GM12891 (cell line): ENCODE results near the gene PRKCB.

ENCODE experiments used
- DNase-seq: peaks from one replicate; pipeline ENCODE4 v3.0.0; 2011; ENCODE audit warnings: low spot score; ENCODE audit not compliant: insufficient read length
- FAIRE-seq: peaks from 2 replicates; lab custom pipeline; 2011; peaks lifted over from hg19 to GRCh38; lab: Jason Lieb, UNC
- PAX5 ChIP-seq: IDR thresholded peaks from 2 replicates; pipeline ENCODE4 v1.6.1; 2011; ENCODE audit warnings: low read length, moderate library complexity, mild to moderate bottlenecking; ENCODE audit not compliant: insufficient read depth, severe bottlenecking
- POLR2A ChIP-seq: IDR thresholded peaks from 2 replicates; pipeline ENCODE4 v1.6.1; 2011; ENCODE audit warnings: low read depth, low read length, control low read depth
- POLR2AphosphoS5 ChIP-seq: IDR thresholded peaks from 2 replicates; pipeline ENCODE4 v1.6.1; 2011; ENCODE audit warnings: low read depth, low read length, control low read depth
- POU2F2 ChIP-seq: IDR thresholded peaks from 2 replicates; pipeline ENCODE4 v1.6.1; 2011; ENCODE audit warnings: low read depth, mild to moderate bottlenecking, control low read depth, low read length, moderate library complexity
- SPI1 ChIP-seq: IDR thresholded peaks from 2 replicates; pipeline ENCODE4 v1.6.1; 2011; ENCODE audit warnings: low read depth, low read length, control low read depth
- TAF1 ChIP-seq: IDR thresholded peaks from 2 replicates; pipeline ENCODE4 v1.6.1; 2011; ENCODE audit warnings: low read depth, low read length, control low read depth

Gene PRKCB

GRCh38 chr16:23862556-23862955 is 26.8 kb downstream of the PRKCB start:
- FAIRE-seq = peak; percentile 33
- no peak for DNase-seq
- no peak for TF ChIP-seq SPI1
- TF ChIP-seq POLR2A = no peak
- TF ChIP-seq PAX5 = no peak
- TF ChIP-seq TAF1 = no peak
- TF ChIP-seq POLR2AphosphoS5 = no peak
- no peak for TF ChIP-seq POU2F2

GRCh38 chr16:23863511-23864422 is 28.0 kb downstream of the PRKCB start:
- DNase-seq = no peak
- FAIRE-seq = peak; percentile 86
- TF ChIP-seq PAX5 (no peak), SPI1 (peak; percentile 83), POLR2A (no peak), POU2F2 (peak; percentile 83; the same call in 1 of the 2 replicates), TAF1 (no peak)

GRCh38 chr16:23865853-23866252 is 30.1 kb downstream of the PRKCB start:
- no peak for DNase-seq
- no peak for TF ChIP-seq POU2F2
- TF ChIP-seq SPI1 = no peak
- no peak for TF ChIP-seq POLR2A
- no peak for TF ChIP-seq POLR2AphosphoS5
- no peak for TF ChIP-seq PAX5
- no peak for TF ChIP-seq TAF1
- no peak for FAIRE-seq

GRCh38 chr16:23866621-23867020 is 30.8 kb downstream of the PRKCB start:
- FAIRE-seq = no peak

GRCh38 chr16:23867566-23867965 is 31.8 kb downstream of the PRKCB start:
- TF ChIP-seq SPI1 (no peak), POU2F2 (no peak)
- FAIRE-seq (peak; percentile 9), DNase-seq (no peak)

More at GRCh38 chr16:23866621-23867020, 30.8 kb downstream of the PRKCB start:
- TF ChIP-seq POLR2A = no peak
- no peak for TF ChIP-seq TAF1
- no peak for TF ChIP-seq SPI1
- no peak for TF ChIP-seq POU2F2
- no peak for TF ChIP-seq POLR2AphosphoS5
- no peak for TF ChIP-seq PAX5
- DNase-seq = no peak

- FAIRE-seq (no peak), DNase-seq (no peak)
- TF ChIP-seq POLR2A (no peak), SPI1 (peak; percentile 48; the same call in 1 of the 2 replicates), POU2F2 (no peak)
These were observed 32.4 kb downstream of the PRKCB start for GRCh38 chr16:23868136-23868535.

GRCh38 chr16:23869052-23869451 is 33.3 kb downstream of the PRKCB start:
- TF ChIP-seq SPI1 = no peak
- no peak for TF ChIP-seq POU2F2
- no peak for TF ChIP-seq POLR2AphosphoS5
- TF ChIP-seq TAF1 = no peak
- no peak for TF ChIP-seq POLR2A
- TF ChIP-seq PAX5 = no peak
- DNase-seq (no peak), FAIRE-seq (peak; percentile 85)

- no peak for DNase-seq
- FAIRE-seq = peak; percentile 62
- TF ChIP-seq POLR2AphosphoS5 (no peak), POU2F2 (no peak), PAX5 (no peak), SPI1 (no peak), TAF1 (no peak), POLR2A (no peak)
These were observed 36.1 kb downstream of the PRKCB start for GRCh38 chr16:23871924-23872323.

GRCh38 chr16:23874613-23875294 is 39.0 kb downstream of the PRKCB start:
- no peak for TF ChIP-seq POU2F2
- TF ChIP-seq SPI1 = no peak
- TF ChIP-seq TAF1 = no peak
- TF ChIP-seq POLR2A = no peak
- no peak for TF ChIP-seq PAX5
- TF ChIP-seq POLR2AphosphoS5 = no peak
- DNase-seq (no peak), FAIRE-seq (peak; percentile 35)

GRCh38 chr16:23876256-23876896 is 40.6 kb downstream of the PRKCB start:
- TF ChIP-seq POLR2AphosphoS5 (no peak), TAF1 (no peak), POLR2A (no peak), SPI1 (no peak), PAX5 (no peak), POU2F2 (no peak)
- no peak for DNase-seq
- FAIRE-seq = no peak
